Measurements from ENCODE around the gene PRKCA.

GRCh38 chr17:66738301-66738700 lies 435.9 kb downstream of the PRKCA start:
- TF ChIP-seq SP1 (CRISPR knock-in tag; IDR thresholded peaks at IDR 0.05) (no peak), YBX1 (IDR thresholded peaks at IDR 0.05) (no peak)

All from K562 (cell line).